IPS DF 4.7 (cell line): ENCODE measurements around the gene PCDHGC4.

Experiments
- DNase-seq: peaks from one replicate; pipeline ENCODE4 v3.0.0-alpha.2; 2013; ENCODE audit warnings: low spot score; ENCODE audit errors: extremely low read depth

Gene PCDHGC4

DNA sequence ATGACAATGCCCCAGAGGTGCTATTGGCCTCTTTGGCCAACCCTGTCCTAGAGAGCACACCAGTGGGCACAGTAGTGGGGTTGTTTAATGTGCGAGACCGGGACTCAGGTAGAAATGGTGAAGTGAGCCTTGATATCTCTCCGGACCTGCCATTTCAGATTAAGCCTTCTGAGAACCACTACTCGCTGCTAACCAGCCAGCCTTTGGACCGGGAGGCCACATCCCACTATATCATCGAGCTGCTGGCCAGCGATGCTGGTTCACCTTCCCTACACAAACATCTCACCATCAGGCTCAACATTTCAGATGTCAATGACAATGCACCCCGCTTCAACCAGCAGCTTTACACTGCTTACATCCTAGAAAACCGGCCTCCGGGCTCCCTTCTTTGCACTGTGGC lies 5.4 kb downstream of the PCDHGC4 start:
- no peak for DNase-seq

- no peak for DNase-seq
Measured at GRCh38 chr5:141490771-141491170, 5.9 kb downstream of the PCDHGC4 start.

- no peak for DNase-seq
Measured at GRCh38 chr5:141491323-141492167, 6.7 kb downstream of the PCDHGC4 start.

DNA sequence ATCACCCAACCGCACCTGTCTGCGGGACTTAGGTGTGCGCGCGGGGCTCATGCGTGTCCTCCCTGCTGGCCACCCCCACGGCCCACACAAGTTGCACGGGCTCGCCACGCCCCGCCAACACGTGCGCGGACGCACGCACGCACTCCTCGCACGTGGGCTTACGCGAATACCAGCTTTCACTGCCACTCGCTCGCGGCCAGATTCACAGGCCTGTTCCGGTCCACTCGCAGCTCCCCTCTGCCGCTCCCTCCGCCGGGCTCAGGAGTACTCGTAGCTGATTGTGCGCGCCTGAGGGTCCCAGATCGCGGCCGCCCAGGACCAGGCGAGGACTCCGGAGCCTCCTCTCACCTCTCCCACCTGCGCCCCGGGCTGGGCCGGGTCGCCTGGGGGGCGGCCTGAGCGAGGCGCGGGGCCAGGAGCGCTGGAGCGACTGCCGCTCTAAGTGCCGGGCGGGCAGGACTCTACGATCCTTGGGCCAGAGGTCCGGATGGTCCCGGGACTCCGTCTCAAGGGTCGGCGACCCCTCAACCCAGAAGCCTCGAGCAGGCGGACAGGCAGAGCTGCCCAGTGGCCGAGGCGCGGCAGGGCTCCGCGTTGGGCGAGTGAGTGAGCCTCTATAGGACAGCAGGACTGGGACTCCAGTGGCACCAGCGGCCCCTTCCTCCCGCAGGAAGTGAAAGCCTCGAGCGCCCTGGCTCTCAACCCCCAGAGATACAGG lies 7.5 kb downstream of the PCDHGC4 start:
- DNase-seq, result no peak

DNA sequence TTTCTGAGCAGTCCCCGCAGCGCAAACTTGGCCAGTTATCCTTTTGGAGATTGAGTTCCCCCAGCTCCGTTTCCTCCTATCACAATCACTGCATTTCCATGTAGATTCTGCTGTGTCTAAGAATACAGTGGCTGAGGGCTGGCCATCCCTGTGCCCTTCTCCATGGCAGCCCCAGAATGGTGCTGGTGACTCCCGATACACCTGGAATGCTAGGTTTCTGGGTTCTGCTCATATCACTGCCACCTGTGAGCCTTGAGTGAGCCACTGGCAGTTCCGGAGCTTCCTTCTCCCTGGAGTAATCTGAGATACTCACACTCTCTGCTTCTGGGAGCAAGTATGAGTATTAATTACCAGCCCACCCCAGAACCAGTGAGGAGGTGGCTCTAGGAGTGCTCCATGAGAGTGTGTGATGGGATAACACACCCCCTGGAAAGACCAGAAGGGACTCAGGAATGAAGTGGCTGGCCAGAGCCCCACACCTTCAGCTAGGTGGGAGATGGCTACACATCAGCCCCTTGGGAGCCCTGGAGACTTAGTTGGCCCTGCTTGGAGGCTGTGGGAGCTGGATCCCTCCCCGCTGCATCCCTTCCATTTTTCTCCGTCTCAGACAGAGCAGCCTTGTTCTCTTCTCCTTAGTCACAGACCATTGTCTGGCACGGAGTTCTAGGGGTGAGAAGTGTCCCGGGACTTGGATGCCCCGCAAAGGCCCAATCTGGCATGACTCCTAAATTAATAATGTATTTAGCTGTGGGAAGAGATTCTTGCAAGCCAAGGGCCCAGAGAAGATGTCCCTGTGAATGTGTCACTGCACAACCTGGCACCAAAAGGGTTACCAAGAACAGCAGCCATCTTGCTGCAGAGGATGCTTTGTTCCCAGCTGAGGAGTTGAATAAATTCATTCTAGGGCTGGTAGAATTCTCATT lies 8.9 kb downstream of the PCDHGC4 start:
- no peak for DNase-seq

DNA sequence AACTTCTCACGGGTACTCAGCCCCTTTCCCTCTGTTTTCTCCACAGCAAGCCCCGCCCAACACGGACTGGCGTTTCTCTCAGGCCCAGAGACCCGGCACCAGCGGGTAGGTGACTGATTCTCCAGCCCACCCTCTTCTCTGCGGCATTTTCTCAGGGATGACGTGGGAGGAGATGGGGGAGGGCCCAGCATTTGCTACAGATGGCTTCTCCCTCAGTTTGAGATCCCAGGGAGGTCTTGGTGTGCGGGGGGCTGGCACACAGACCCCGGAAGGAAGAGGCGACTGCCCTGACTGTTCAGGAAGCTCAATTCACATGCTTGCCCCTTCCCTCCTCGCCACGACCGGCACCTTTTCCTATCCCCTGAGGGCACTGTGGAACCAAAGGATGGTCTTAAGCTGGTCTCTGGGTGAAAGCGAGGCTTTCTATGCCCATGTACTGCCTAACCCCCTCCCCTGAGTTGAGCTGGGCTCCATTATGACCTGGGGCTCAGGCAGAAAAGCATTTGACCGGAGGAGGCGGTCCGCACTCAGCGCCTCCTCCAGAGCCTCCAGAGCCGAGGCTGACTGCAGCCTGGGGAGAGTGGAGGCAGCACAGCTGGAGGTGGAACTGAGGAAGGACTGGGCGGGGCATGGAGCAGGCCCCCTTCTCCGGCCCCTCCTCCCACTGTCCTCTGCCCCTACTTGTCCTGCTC lies 10.1 kb downstream of the PCDHGC4 start:
- DNase-seq, result no peak

DNA sequence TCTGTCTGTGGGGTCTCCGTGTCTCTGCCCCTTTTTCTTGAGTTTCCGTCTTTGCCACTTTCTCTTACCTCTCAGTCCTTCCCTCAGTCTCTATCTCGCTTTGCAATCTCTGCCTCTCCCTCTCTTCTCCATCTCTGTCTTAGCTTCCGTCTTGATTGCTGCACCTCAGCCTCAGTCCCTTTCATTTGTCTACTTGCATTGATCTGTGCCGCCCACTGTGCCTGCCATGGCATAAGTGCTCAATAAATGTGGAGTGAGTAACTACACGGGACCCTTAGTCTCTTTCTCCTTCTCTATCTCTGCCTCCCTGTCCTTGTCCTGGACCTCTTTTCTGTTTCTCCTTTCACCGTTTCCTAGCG lies 10.6 kb downstream of the PCDHGC4 start:
- no peak for DNase-seq

GRCh38 chr5:141496038-141496437 lies 11.2 kb downstream of the PCDHGC4 start:
- DNase-seq, result no peak

DNA sequence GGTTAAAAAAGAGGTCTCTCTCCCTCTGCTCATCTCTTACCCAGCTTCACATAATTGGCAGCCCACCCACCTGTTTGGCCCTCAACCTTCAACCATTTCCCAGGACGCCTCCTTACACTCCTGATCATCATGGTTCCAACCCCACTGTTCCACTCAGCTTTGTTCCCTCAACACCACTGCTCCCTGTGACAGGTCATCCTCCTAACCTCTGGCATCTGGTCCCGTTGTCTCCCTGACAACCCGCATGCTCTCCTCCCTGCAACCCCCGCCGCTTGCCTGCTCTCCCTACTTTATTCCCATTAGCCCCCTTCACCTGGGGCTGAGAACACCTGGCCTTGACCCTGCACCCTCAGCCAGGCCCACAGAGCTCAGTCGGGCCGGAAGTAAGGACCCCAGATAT lies 16.9 kb downstream of the PCDHGC4 start:
- no peak for DNase-seq

DNA sequence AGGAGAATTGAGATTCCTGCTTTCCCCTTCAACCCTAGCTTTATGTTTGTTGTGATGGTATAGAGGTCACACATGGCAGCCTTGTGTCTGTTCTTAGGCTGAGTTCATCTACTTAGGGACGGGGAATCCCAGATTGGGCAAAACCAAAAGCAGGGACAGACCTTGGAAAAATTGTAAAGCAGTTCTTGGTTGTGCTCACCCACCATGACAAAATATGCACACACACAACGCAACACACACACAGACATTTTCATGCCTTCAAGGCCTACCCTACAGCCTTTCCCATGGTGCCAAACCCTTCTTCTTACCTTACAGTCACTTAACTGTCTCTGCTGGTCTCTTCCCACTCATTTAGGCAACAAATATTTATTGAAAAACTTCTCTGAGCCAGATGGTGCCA lies 18.9 kb downstream of the PCDHGC4 start:
- DNase-seq, result no peak

GRCh38 chr5:141504216-141504615 lies 19.4 kb downstream of the PCDHGC4 start:
- DNase-seq, result no peak

- DNase-seq, result no peak
Measured at GRCh38 chr5:141506381-141507155, 21.7 kb downstream of the PCDHGC4 start.

DNA sequence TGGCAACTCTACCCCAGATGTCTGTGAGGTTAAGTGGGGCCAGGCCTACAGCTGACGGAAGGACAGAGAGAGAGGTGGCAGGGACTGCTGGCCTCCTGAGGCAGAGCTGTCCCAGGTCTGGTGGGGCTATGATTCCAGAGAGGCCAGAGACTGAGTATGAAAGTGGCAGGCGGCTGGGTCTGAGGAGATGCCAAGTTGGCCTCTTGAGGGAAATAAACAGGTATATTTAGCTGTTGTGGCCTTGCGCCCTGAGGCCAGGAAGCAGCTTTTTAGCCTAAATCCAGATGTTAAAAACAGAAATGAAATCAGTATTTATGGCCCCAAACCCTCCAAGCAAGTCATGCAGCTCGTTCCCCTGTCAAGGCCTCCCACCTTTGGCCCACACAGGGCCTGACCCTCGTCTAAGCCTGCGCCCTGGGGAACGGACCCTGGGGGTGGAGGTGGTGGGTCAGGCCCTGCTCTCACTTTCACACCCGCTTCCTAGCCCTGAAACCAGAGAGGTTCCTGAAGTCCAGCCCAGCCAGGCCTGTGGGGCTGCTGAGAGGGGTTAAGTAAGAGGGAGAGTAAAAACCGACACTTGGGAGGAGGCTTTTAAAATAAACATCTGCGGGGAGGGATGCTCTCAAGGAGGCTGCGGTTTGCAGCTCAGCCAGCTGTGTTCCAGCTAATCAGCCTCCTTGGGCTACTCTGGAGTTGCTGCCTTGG lies 22.7 kb downstream of the PCDHGC4 start:
- no peak for DNase-seq

DNA sequence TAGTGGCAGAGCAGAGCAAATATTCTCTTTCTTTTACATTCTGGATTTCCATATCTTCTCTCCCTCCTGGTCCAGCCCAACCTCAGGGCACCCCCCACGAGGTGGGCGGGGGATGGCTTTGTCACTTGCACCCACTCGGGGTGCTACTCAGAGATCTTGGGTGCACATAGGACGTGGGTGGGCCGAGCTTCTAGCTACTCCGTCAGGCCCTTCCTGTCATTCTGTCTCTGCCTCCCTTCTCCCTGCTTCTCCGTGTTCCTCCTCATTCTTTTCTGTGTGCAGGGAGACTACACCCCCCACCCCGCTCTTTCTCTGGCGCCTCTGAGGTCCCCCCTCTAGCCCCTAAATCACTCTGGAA lies 23.6 kb downstream of the PCDHGC4 start:
- no peak for DNase-seq

DNA sequence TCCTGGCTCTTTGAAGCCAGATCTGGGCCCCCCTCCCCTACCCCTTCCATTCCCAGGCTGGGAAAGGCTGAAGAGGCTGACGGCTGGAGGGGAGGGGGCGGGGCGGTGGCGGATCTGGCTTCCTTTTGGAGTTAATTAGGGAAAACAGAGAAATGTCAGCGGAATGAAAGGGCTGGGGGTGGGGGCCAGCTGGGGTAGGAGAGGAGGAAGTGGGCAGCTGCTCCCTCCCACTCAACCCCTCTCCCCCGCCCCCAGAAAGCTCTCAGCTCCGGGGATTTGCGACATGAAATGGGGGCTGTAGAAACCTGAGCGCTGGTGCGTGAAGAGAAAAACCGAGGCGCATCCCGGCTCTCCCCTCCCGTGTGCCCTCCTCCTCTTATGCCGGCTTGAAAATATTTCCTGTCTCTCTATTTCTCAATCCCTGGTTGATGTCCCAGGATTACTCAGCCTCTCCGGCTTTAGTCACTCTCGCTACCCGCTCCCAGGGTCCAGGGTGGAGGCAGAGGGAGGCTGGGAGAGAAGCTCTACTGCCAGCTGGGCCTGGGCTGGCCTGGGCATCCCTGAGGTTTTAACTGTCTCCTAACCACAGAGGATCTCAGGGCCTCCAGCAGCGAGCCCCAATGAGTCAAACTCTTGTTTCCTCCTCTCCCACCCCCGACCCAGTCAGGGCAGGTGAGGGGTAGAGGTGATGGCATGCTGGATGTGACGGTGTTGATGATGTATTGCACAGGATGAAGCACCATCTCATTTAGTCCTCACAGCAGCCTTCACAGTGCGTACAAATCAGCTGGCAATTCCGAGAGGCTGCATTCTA lies 24.2 kb downstream of the PCDHGC4 start:
- DNase-seq, result no peak

DNA sequence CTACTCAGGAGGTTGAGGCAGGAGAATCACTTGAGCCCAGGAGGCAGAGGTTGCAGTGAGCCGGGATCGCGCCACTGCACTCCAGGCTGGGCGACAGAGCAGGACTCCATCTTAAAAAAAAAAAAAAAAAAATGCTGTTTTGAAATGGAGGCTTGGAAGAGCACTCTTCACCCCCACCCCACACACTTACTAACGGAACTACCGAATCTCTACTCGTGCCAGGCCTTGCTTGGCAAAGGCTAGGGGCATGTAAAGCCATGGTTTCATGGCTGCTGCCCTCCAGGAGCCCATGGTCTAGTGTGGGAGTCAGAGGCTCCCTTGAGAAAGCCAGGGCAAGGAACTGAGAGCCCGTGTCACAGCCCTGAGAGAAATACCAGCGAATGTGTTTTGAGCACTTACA lies 25.3 kb downstream of the PCDHGC4 start:
- no peak for DNase-seq

- DNase-seq, result no peak
Measured at GRCh38 chr5:141510850-141511601, 26.2 kb downstream of the PCDHGC4 start.

GRCh38 chr5:141511771-141512325 lies 27.0 kb downstream of the PCDHGC4 start:
- no peak for DNase-seq
